Peyer's patch (tissue), 4 donors: ENCODE data around the gene BRF1.

Source experiments
- POLR2A ChIP-seq, 2 donors: fragments of 450-650 bp; IDR thresholded peaks; one replicate each; pipeline ENCODE4 v1.5.1; 2017; ENCODE audit warnings: antibody characterized with exemption in 2 of 2, mild to moderate bottlenecking in 2 of 2, moderate library complexity in 2 of 2
- TF ChIP-seq, protein P1 (sequence below), 6 experiments: fragments of 450-650 bp in 4 of 6; fragments of 200-600 bp in 2 of 6; sonication (generic) in 1 of 6; IDR thresholded peaks; one replicate each; pipeline ENCODE4 v1.5.1; 2017 to 2019; ENCODE audit warnings: antibody characterized with exemption in 6 of 6, mild to moderate bottlenecking in 3 of 6, moderate library complexity in 1 of 6

DNA sequence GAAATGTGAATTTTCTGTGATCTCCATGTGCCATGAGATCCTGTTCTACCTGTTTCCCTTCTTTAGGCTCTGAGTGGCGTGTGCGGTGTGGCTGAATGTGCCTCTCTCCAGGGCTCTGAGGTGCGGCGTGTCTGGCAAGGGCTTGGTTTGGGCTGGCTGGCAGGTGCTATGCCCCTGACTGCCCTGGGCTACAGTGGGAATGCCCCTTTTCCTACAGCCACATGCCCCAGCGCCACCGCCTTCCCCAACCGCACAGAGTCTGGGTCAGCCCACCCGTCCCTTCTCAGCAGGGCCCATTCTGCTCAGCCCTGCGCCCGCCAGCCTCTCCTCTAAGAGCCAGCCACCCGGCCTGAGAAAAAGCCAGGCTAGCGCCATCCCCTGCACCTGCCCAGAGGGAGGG, 27.7 kb downstream of the BRF1 start:
- TF ChIP-seq, protein P1, sequence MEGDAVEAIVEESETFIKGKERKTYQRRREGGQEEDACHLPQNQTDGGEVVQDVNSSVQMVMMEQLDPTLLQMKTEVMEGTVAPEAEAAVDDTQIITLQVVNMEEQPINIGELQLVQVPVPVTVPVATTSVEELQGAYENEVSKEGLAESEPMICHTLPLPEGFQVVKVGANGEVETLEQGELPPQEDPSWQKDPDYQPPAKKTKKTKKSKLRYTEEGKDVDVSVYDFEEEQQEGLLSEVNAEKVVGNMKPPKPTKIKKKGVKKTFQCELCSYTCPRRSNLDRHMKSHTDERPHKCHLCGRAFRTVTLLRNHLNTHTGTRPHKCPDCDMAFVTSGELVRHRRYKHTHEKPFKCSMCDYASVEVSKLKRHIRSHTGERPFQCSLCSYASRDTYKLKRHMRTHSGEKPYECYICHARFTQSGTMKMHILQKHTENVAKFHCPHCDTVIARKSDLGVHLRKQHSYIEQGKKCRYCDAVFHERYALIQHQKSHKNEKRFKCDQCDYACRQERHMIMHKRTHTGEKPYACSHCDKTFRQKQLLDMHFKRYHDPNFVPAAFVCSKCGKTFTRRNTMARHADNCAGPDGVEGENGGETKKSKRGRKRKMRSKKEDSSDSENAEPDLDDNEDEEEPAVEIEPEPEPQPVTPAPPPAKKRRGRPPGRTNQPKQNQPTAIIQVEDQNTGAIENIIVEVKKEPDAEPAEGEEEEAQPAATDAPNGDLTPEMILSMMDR (IDR thresholded peaks at IDR 0.05): no peak
- TF ChIP-seq POLR2A (IDR thresholded peaks at IDR 0.05): no peak
